ENCODE measurements around the gene CD46. TPM values are rescaled to one million over a fixed set of nuclear protein-coding genes. Genes with fewer than 3 reads are reported as not detected.
"Not testable (repeated sequence)": the region's sequence is repeated elsewhere in the genome, so short reads cannot be mapped to it uniquely, and the experiment has no call there.

Gene CD46
- total and polyA plus RNA-seq, 3 donors from 2014 or later, result 80.7 to 130 (median 107) TPM

DNA sequence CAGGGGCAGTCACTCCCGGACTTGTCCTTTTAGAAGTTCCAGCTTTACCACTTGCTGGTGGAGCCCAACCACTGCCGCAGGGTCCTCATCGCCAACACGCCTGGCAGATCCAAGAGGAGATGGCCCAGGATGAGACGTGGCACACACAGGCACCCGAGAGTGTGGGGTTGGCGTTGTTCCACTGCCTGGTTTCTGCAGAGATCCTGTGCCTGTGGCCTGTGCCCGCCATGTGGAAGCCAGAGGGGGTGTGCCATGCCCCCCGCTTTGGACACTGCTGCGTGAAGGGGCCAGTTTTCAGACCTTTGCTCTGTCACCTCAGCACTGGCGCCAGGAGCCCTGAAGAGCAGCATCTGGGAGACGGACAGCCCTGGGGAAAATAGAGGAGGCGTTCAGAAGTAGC lies 10.8 kb downstream of the CD46 start:
- 97 to 100% methylated on average over 12 to 13 of the region's 13 CpGs for WGBS, 2 donors
- TF ChIP-seq, protein P1, sequence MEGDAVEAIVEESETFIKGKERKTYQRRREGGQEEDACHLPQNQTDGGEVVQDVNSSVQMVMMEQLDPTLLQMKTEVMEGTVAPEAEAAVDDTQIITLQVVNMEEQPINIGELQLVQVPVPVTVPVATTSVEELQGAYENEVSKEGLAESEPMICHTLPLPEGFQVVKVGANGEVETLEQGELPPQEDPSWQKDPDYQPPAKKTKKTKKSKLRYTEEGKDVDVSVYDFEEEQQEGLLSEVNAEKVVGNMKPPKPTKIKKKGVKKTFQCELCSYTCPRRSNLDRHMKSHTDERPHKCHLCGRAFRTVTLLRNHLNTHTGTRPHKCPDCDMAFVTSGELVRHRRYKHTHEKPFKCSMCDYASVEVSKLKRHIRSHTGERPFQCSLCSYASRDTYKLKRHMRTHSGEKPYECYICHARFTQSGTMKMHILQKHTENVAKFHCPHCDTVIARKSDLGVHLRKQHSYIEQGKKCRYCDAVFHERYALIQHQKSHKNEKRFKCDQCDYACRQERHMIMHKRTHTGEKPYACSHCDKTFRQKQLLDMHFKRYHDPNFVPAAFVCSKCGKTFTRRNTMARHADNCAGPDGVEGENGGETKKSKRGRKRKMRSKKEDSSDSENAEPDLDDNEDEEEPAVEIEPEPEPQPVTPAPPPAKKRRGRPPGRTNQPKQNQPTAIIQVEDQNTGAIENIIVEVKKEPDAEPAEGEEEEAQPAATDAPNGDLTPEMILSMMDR (IDR thresholded peaks at IDR 0.05), result no peak
- no peak for TF ChIP-seq POLR2A (IDR thresholded peaks at IDR 0.05)
- Histone ChIP-seq H3K4me1 (peaks cover 2% of the 10 kb centered on the region), H3K27ac (no peak overlapping the region), H3K9me3 (no peaks in the 10 kb centered on the region), H3K4me3 (no peak overlapping the region), H3K27me3 (no peaks in the 10 kb centered on the region), H3K36me3 (ENCODE audit: low read depth, missing control alignments) (no peaks in the 10 kb centered on the region)
- intact Hi-C loops (cut with DNase I; ENCODE audit: low total_unique reads), result no loop called here
- DNase-seq, result no peak

DNA sequence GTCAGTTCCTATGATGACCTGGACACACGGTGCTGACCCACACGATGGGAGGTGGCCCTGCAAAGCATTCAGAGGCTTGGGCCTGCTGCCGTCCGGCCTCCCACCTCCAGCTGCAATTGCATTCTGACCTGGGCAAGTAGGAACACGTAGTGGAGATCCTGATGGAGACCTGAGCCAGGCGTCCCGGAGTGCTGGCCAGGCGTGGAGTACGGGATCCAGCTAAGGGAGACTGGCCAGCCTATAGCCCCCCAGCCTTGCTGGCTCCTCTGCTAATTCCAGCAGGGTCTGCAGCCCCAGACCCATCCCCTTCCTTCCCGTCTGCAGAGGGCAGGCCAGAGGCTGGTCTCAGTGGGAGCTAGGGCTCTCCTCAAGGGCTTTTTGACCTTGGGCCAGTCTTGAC lies 11.2 kb downstream of the CD46 start:
- intact Hi-C loops (cut with DNase I; ENCODE audit: low total_unique reads), result no loop called here
- Histone ChIP-seq H3K4me1 (no peaks in the 10 kb centered on the region), H3K4me3 (no peak overlapping the region), H3K36me3 (ENCODE audit: low read depth, missing control alignments) (no peaks in the 10 kb centered on the region), H3K27ac (no peak overlapping the region), H3K27me3 (no peaks in the 10 kb centered on the region), H3K9me3 (no peaks in the 10 kb centered on the region)
- DNase-seq, result no peak
- TF ChIP-seq, protein P1 (IDR thresholded peaks at IDR 0.05), result no peak
- TF ChIP-seq POLR2A (IDR thresholded peaks at IDR 0.05), result no peak
- 93 to 96% methylated on average over 10 of the region's 10 CpGs for WGBS, 2 donors

DNA sequence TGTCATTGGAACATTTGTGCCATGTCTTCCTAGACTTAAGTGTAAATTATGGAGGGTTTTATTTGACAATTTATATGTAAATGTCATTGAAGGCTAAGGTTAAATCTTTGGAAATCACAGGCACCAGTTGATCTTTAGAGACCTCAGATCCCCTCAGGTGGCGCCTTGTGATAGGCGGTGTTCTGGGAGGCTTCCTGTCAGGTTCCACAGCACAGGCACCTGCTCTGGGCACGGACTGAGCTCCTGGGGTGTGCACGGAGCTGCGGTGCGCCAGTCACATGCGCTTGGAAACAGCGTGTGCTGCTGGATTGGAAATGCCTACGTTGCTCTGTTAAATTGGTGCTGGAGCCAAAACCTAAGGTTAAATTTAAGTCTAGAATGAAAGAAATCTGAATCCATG lies 12.1 kb downstream of the CD46 start:
- H3K36me3 ChIP-seq (ENCODE audit: low read depth, missing control alignments), result no peaks in the 10 kb centered on the region
- intact Hi-C loops (cut with DNase I; ENCODE audit: low total_unique reads), result no loop called here
- no peaks in the 10 kb centered on the region for H3K9me3 ChIP-seq
- H3K4me3 ChIP-seq, result no peak overlapping the region
- WGBS, 2 donors, result 89 to 91% methylated on average over 9 of the region's 9 CpGs
- no peak for TF ChIP-seq POLR2A (IDR thresholded peaks at IDR 0.05)
- TF ChIP-seq, protein P1 (IDR thresholded peaks at IDR 0.05), result no peak
- no peak for DNase-seq
- H3K4me1 ChIP-seq, result no peaks in the 10 kb centered on the region
- no peak overlapping the region for H3K27ac ChIP-seq
- H3K27me3 ChIP-seq, result no peaks in the 10 kb centered on the region

DNA sequence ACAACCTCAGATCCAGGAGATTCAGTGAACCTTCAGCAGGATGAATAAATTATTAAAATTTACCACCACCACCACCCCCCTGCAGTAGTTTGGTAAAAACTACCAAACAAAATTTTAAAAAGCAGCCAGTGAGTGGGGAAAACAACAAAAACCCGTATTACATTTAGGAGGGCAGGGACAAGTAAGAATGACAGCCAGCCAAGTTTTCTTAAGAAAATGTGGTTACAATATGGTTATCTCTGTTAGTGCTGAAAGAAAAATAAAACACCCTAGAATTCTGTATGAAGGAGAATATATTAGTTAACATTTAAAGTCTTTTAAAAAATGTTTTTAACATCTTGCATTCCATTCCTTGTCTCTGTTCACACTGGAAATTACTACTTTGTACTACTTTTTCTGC lies 14.7 kb downstream of the CD46 start:
- Histone ChIP-seq H3K4me3 (no peak overlapping the region), H3K9me3 (no peaks in the 10 kb centered on the region), H3K36me3 (ENCODE audit: low read depth, missing control alignments) (no peaks in the 10 kb centered on the region), H3K27ac (no peak overlapping the region), H3K27me3 (no peaks in the 10 kb centered on the region), H3K4me1 (no peaks in the 10 kb centered on the region)
- WGBS, 2 donors, result 60 to 82% methylated on average over 1 of the region's 1 CpG
- TF ChIP-seq, protein P1 (IDR thresholded peaks at IDR 0.05), result no peak
- TF ChIP-seq POLR2A (IDR thresholded peaks at IDR 0.05), result no peak
- intact Hi-C loops (cut with DNase I; ENCODE audit: low total_unique reads), result no loop called here
- no peak for DNase-seq

DNA sequence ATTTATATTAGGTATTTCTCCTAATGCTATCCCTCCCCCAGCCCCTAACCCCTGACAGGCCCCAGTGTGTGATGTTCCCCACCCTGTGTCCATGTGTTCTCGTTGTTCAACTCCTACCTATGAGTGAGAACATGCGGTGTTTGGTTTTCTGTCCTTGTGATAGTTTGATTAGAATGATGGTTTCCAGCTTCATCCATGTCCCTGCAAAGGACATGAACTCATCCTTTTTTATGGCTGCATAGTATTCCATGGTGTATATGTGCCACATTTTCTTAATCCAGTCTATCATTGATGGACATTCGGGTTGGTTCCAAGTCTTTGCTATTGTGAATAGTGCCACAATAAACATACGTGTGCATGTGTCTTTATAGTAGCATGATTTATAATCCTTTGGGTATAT lies 18.7 kb downstream of the CD46 start:
- H3K9me3 ChIP-seq; H3K36me3 ChIP-seq (ENCODE audit: low read depth, missing control alignments); H3K4me3 ChIP-seq; DNase-seq; intact Hi-C loops (cut with DNase I; ENCODE audit: low total_unique reads); H3K27ac ChIP-seq; H3K27me3 ChIP-seq; H3K4me1 ChIP-seq: not testable (repeated sequence)
- WGBS, 2 donors, result 99% methylated on average over 4 of the region's 4 CpGs

DNA sequence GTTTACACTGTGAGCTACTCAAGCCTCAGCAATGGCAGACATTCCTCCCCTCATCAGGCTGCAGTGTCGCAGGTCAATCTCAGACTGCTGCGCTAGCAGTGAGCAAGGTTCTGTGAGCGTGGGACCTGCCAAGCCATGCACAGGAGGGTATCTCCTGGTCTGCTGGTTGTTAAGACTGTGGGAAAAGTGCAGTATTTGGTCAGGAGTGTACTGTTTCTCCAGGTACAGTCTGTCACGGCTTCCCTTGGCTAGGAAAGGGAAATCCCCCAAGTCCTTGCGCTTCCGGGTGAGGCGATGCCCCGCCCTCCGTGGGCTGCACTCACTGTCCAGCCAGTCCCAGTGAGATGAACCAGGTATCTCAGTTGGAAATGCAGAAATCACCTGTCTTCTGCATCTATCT lies 24.2 kb downstream of the CD46 start:
- H3K27me3 ChIP-seq; H3K4me3 ChIP-seq; intact Hi-C loops (cut with DNase I; ENCODE audit: low total_unique reads); H3K9me3 ChIP-seq; H3K27ac ChIP-seq; H3K36me3 ChIP-seq (ENCODE audit: low read depth, missing control alignments); H3K4me1 ChIP-seq; DNase-seq: not testable (repeated sequence)
- WGBS, 2 donors, result 79 to 80% methylated on average over 6 to 9 of the region's 9 CpGs

DNA sequence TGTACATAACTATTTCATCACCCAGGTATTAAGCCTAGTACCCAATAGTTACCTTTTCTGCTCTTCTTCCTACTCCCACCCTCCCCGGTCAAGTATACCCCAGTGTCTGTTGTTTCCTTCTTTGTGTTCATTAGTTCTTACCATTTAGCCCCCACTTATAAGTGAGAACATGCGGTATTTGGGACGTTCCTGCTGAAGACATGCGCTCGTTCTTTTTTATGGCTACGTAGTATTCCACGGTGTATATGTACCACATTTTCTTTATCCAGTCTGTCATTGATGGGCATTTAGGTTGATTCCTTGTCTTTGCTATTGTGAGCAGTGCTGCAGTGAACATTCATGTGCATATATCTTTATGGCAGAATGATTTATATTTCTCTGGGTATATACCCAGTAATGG lies 25.6 kb downstream of the CD46 start:
- H3K4me3 ChIP-seq; intact Hi-C loops (cut with DNase I; ENCODE audit: low total_unique reads); H3K9me3 ChIP-seq; H3K36me3 ChIP-seq (ENCODE audit: low read depth, missing control alignments); DNase-seq; H3K4me1 ChIP-seq; H3K27me3 ChIP-seq; H3K27ac ChIP-seq: not testable (repeated sequence)
- 96 to 97% methylated on average over 7 of the region's 7 CpGs for WGBS, 2 donors

All from testis (tissue), 3 donors.